HG03139 (cell line): ENCODE results near the gene DNAJC19.

Source experiments
- ATAC-seq: cut with Tn5 transposase; IDR thresholded peaks from one replicate; pipeline ENCODE4 v1.9.1; 2021; ENCODE audit not compliant: unreplicated experiment

Gene DNAJC19

GRCh38 chr3:180962530-180962929 lies 27.0 kb downstream of the DNAJC19 start:
- ATAC-seq, result no peak

- no peak for ATAC-seq
Measured at GRCh38 chr3:180961552-180961951, 28.0 kb downstream of the DNAJC19 start.

DNA sequence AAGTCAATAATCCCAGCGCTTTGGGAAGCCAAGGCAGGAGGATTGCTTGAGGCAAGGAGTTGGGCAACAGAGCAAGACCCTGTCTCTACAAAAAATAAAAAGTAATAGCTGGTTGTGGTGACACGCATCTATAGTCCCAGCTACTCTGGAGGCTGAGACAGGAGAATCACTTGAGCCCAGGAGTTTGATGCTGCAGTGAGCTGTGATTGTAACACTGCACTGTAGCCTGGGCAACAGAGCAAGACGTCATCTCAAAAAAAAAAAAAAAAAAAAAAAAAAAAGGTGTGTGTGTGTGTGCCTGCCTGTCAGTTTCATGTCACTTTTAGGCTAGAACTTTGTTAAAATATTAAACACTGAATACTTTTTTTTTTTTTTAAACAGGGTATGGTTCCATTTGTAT lies 28.4 kb downstream of the DNAJC19 start:
- ATAC-seq, result no peak

DNA sequence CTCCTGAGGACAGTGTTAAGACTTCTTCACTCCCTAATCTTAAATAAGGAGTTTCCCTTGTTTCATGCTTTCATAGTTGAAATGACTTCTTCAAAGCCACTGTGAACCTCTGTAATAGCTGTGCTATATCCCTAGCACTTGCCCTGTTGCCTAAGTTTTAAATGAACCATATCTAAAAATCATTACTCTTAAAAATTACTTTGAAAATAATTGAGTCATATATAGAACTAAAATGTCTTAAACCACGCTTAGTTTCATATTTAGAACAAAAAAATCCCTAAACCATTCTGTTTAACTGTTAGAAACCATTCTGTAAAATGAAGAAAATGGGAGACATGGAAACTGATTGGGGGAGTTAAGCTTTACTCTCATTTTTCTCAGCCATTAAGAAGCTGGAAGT lies 29.8 kb downstream of the DNAJC19 start:
- no peak for ATAC-seq

- ATAC-seq, result no peak
Measured at GRCh38 chr3:180947761-180948390, 41.7 kb downstream of the DNAJC19 start.

GRCh38 chr3:180940826-180941225 lies 48.7 kb downstream of the DNAJC19 start:
- ATAC-seq, result no peak

- no peak for ATAC-seq
Measured at GRCh38 chr3:180934638-180935037, 54.9 kb downstream of the DNAJC19 start.
